NCI-H82 (cell line): ENCODE data around the gene RUSF1.
"Not testable (repeated sequence)": the region's sequence is repeated elsewhere in the genome, so short reads cannot be mapped to it uniquely, and the experiment has no call there.

Experiments
- DNase-seq: peaks from one replicate; lab custom pipeline; 2025; lab: John Stamatoyannopoulos, UW

RUSF1 gene

GRCh38 chr16:31517800-31518402 lies 9.7 kb upstream of the RUSF1 start:
- no peak for DNase-seq

GRCh38 chr16:31513884-31514283 lies 5.7 kb upstream of the RUSF1 start:
- no peak for DNase-seq

GRCh38 chr16:31513126-31513525 lies 4.9 kb upstream of the RUSF1 start:
- no peak for DNase-seq

DNA sequence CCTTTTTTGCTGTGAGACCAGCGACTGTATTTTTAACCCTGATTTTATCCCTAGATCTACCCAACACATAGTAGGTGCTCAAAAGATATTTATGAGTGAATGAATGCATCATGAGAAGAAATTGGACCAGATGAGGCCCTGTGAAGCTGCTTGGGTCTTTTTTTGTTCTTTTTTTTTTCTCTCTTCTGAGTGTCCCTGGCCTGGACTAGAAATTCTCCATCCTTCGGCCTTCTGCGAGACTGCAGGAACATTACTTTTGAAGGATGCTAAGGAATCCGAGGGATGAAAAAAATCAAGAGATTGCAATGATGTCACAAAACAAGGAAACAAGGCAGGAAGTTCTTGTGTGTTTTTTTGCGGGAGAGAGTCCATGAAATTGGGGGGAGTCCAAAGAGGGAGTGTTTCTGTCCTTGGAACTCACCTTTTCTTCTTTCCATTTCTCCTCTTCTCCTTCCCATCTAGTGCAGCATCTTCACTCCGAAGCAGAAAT lies 560 bp upstream of the RUSF1 start:
- DNase-seq: no peak

GRCh38 chr16:31507617-31507928 lies 618 bp downstream of the RUSF1 start:
- no peak for DNase-seq

GRCh38 chr16:31505483-31505882 lies 2.7 kb downstream of the RUSF1 start:
- DNase-seq: no peak

DNA sequence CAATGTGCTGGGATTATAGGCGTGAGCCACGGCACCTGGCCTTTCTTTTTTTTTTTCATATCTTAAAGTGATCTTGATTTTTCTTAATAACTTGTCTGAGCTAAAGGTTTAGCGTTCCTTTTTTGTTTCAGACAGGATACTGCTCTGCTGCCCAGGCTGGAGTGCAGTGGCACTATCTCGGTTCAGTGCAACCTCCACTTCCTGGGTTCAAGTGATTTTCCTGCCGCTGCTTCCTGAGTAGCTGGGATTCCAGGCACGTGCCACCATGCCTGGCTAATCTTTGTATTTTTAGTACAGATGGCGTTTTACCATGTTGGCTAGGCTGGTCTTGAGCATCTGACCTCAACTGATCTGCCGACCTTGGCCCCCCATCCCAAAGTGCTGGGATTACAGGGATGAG lies 4.0 kb downstream of the RUSF1 start:
- no peak for DNase-seq

DNA sequence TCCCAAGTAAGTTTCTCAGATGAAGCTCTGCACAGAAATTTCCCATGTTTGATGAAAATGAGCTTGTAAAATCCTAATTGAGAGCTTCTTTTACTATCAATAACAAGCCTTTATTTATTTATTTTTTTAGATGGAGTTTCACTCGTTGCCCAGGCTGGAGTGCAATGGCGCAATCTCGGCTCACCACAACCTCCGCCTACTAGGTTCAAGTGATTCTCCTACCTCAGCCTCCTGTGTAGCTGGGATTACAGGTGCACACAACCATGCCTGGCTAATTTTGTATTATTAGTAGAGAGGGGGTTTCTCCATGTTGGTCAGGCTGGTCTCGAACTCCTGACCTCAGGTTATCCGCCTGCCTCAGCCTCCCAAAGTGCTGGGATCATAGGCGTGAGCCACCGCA lies 4.6 kb downstream of the RUSF1 start:
- DNase-seq: not testable (repeated sequence)

DNA sequence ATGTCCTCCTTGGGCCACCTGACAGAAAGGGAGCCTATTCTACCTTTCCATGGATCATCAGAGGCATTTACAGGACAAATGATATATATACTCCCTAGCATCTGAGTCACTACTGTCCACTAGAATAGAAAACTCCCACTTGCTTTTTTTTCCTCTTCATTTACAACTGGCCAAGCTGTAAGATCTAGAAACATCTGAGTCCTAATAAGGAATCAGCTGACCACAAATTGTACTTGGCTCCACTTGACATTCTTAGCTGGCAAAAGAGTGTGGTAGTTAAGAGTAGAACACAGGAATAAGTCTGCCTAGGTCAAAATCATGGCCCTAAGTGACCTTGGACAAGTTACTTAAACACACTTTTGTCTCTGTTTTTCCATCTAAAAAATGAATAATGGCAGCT lies 5.2 kb downstream of the RUSF1 start:
- no peak for DNase-seq

- no peak for DNase-seq
Observed at GRCh38 chr16:31501966-31502348, 6.2 kb downstream of the RUSF1 start.

GRCh38 chr16:31501226-31501965 lies 6.8 kb downstream of the RUSF1 start:
- peak; percentile 70 for DNase-seq

- DNase-seq: no peak
Observed at GRCh38 chr16:31499928-31500327, 8.3 kb downstream of the RUSF1 start.

- no peak for DNase-seq
Observed at GRCh38 chr16:31498493-31498892, 9.7 kb downstream of the RUSF1 start.

- no peak for DNase-seq
Observed at GRCh38 chr16:31496670-31497069, 11.5 kb downstream of the RUSF1 start.

DNA sequence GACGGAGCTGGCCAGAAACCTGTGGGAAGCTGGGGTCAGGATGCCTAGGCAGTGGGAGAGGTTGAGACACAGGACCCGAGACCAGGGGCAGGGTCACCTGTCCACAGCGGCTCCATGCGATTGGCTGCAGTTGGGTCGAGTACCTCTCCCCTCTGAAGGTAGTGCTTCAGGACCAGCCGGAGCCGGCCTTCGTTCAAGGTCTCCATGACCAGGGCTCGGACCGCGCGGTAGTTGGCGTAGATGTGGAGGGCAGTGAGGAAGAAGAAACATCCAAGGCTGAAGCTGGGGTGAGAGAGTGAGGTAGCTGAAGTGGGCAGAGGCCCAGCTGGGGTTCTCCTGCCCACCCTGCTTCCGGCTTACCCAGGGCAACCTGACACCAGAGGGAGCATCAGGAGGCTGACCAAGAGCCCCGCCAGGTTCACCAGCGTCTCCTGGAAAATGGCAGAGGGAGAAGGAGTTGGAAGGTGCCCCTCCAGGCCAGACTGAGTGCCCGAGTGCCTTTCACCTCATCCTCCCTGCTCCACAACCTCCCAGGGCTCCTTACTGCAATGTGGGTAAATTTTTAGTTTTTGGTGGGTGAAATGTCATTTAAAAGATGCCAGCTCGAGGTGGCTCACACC lies 14.6 kb downstream of the RUSF1 start:
- DNase-seq: no peak

DNA sequence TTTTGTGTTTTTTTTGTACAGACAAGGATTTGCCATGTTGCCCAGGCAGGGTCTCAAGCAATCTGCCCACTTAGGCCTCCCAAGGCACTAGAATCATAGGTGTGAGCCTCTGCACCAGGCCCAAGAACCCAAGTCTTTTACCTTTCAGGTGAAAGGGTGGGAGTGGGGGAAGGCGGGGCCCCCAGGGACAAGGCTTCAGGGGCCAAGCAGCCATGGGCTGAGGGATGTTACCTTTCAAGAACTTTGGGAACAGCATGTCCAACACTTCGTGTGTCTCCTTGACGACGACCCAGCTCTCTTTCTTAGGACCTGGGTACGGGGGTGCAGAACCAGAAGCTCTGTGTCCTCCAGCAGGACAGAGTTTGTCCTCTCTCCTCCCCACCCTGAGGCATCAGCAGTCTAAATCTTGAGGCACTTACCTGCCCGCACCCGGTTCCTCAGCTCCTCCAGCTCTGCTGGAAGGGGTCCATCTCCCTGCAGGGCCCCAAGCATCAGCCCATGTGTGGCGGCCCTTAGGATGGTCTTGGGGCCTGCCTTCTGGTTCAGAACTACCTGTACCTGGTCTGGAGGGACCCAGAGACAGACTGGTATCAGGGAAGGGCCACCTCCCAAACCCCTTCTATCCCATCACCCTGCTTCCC lies 16.3 kb downstream of the RUSF1 start:
- DNase-seq: no peak

GRCh38 chr16:31489616-31490584 lies 18.3 kb downstream of the RUSF1 start:
- DNase-seq: no peak

- DNase-seq: no peak
Observed at GRCh38 chr16:31489298-31489564, 19.0 kb downstream of the RUSF1 start.

DNA sequence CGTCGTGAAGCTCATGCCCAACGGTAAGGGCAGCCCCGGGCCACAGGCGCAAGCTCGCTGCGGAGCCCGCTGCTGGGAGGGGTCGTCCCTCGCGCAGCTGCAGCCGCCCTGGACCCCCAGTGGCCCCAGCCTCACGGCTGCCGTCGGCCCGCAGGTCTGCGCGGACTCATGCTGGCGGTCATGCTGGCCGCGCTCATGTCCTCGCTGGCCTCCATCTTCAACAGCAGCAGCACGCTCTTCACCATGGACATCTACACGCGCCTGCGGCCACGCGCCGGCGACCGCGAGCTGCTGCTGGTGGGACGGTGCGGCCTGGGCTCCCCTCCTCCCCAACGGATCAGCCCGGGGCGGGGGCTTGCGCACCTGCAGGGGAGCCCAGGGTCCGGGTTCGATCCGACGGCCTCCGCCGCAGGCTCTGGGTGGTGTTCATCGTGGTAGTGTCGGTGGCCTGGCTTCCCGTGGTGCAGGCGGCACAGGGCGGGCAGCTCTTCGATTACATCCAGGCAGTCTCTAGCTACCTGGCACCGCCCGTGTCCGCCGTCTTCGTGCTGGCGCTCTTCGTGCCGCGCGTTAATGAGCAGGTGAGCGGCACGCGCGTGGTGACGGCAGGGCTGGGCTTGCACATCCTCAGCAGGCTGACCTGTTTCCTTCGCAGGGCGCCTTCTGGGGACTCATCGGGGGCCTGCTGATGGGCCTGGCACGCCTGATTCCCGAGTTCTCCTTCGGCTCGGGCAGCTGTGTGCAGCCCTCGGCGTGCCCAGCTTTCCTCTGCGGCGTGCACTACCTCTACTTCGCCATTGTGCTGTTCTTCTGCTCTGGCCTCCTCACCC lies 19.5 kb downstream of the RUSF1 start:
- no peak for DNase-seq

- DNase-seq: peak; percentile 69
Observed at GRCh38 chr16:31487720-31488467, 20.3 kb downstream of the RUSF1 start.
